ENCODE measurements around the gene CCDC195. TPM values are rescaled to one million over a fixed set of nuclear protein-coding genes. Genes with fewer than 3 reads are reported as not detected.

CCDC195 gene
- total and polyA plus RNA-seq, 12 donors = not detected

DNA sequence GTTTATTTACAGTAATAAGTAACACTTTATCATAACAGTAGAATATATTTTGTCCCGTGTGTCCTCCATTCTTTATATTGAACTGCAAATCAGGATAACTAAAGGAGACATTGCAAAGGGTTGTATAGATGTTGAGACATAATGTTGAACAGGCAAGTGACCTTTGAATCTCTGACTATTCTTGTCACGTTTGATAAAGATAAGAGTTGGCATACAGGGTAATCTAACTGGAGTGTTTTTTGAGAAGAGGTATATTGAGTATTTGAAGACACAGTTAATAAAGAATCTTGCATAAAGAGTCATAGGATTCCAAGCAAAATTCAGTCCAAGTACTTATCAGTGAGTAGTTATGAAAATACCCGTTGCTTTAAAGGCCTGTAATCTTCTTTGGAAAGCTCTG lies 21.7 kb downstream of the CCDC195 start:
- WGBS, 4 donors = 63 to 73% (median 66%) methylated on average over 3 of the region's 3 CpGs
- no peaks in the 10 kb centered on the region for H3K4me1 ChIP-seq (replicated peaks in 1 of 2)
- intact Hi-C loops (cut with DNase I) = no loop called here

DNA sequence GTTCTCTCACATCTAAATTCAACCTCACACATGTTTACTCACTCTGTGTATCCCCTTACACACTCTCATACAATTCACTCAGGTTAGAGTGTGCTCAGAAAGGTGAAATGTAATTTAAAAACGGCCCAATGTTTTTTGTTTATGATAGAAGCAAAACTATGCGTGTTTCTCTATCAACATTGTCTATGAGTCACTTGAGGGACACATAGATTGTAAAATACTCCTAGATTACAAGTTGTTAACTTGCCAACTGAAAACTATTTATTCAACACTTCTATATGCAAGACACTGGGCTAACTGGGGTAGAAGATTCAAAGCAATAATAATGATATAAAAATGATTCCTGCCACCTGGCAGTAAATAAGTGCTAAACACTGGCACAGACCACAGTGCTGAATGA lies 24.6 kb downstream of the CCDC195 start:
- no peaks in the 10 kb centered on the region for H3K9me3 ChIP-seq (replicated peaks in 1 of 3)
- no peak for TF ChIP-seq POLR2A (IDR thresholded peaks at IDR 0.05)
- TF ChIP-seq, protein P1, sequence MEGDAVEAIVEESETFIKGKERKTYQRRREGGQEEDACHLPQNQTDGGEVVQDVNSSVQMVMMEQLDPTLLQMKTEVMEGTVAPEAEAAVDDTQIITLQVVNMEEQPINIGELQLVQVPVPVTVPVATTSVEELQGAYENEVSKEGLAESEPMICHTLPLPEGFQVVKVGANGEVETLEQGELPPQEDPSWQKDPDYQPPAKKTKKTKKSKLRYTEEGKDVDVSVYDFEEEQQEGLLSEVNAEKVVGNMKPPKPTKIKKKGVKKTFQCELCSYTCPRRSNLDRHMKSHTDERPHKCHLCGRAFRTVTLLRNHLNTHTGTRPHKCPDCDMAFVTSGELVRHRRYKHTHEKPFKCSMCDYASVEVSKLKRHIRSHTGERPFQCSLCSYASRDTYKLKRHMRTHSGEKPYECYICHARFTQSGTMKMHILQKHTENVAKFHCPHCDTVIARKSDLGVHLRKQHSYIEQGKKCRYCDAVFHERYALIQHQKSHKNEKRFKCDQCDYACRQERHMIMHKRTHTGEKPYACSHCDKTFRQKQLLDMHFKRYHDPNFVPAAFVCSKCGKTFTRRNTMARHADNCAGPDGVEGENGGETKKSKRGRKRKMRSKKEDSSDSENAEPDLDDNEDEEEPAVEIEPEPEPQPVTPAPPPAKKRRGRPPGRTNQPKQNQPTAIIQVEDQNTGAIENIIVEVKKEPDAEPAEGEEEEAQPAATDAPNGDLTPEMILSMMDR (IDR thresholded peaks at IDR 0.05) = no peak

More for the DNA sequence above, 21.7 kb downstream of the CCDC195 start:
- H3K9me3 ChIP-seq (replicated peaks in 1 of 3) = no peaks in the 10 kb centered on the region
- no peak overlapping the region for H3K4me3 ChIP-seq
- no peaks in the 10 kb centered on the region for H3K36me3 ChIP-seq (replicated peaks in 1 of 2)
- no peaks in the 10 kb centered on the region for H3K27me3 ChIP-seq
- no peak overlapping the region for H3K27ac ChIP-seq
- TF ChIP-seq, protein P1 (IDR thresholded peaks at IDR 0.05) = no peak
- TF ChIP-seq POLR2A (IDR thresholded peaks at IDR 0.05) = no peak
- no peak for DNase-seq

DNA sequence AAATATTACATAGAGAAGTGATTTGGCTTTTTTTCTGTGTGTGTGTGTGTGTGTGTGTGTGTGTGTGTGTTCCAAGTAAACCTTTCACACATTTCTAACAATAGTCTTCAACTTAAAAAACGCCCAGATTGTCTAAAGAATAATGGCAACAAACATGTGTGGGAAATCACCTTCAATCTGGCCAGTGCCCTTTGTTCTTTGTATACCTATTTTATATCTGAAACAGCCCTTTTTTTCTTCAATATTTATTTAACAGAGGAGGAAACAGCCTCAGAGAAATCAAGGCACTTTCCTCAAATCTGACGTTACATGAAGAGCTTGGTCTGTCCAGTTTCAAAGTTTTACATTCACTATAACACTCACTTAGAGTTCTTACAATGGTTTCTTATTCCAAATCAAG lies 25.3 kb downstream of the CCDC195 start:
- Histone ChIP-seq H3K9me3 (replicated peaks in 1 of 3) (no peaks in the 10 kb centered on the region), H3K27me3 (no peaks in the 10 kb centered on the region), H3K4me1 (replicated peaks in 1 of 2) (no peaks in the 10 kb centered on the region), H3K27ac (no peak overlapping the region), H3K4me3 (no peak overlapping the region), H3K36me3 (replicated peaks in 1 of 2) (no peaks in the 10 kb centered on the region)
- intact Hi-C loops (cut with DNase I) = no loop called here
- no peak for TF ChIP-seq POLR2A (IDR thresholded peaks at IDR 0.05)
- TF ChIP-seq, protein P1 (IDR thresholded peaks at IDR 0.05) = no peak
- no peak for DNase-seq
- WGBS, 4 donors = 60 to 80% (median 65%) methylated on average over 2 of the region's 2 CpGs

More for the DNA sequence above, 24.6 kb downstream of the CCDC195 start:
- no peak for DNase-seq
- Histone ChIP-seq H3K27me3 (no peaks in the 10 kb centered on the region), H3K36me3 (replicated peaks in 1 of 2) (no peaks in the 10 kb centered on the region), H3K27ac (no peak overlapping the region), H3K4me3 (no peak overlapping the region), H3K4me1 (replicated peaks in 1 of 2) (no peaks in the 10 kb centered on the region)
- intact Hi-C loops (cut with DNase I) = no loop called here
- WGBS, 4 donors = 48 to 56% (median 52%) methylated on average over 2 of the region's 2 CpGs

DNA sequence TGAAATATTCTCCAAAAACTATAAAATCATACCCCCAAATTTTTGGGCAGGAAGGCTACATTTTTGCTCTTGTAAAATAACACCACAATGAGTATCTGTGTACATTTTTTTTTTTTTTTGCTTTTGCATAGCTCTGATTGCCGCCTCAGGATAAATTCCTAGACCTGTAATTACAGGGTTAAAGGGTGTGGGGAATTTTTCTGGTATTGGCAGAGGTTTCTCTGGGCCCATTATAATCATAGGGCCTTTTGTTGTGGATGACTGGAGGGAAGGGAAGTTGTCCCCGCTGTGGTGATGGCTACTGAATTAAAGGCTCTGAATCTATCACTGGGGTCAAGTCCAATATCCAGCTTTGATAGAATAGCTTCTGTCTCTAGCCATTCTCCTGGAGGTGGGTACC lies 26.6 kb downstream of the CCDC195 start:
- Histone ChIP-seq H3K4me1 (replicated peaks in 1 of 2) (no peaks in the 10 kb centered on the region), H3K27ac (no peak overlapping the region), H3K36me3 (replicated peaks in 1 of 2) (no peaks in the 10 kb centered on the region), H3K4me3 (no peak overlapping the region), H3K9me3 (replicated peaks in 1 of 3) (no peaks in the 10 kb centered on the region), H3K27me3 (no peaks in the 10 kb centered on the region)
- WGBS, 4 donors = 80 to 89% (median 84%) methylated on average over 2 of the region's 2 CpGs
- no peak for TF ChIP-seq POLR2A (IDR thresholded peaks at IDR 0.05)
- TF ChIP-seq, protein P1 (IDR thresholded peaks at IDR 0.05) = no peak
- DNase-seq = no peak
- intact Hi-C loops (cut with DNase I) = no loop called here

Measured in adrenal gland (tissue), 12 donors.